HUES6 (cell line): ENCODE data around the gene RCOR2.

Source experiments
- H3K27ac ChIP-seq: 2 replicates; pipeline ENCODE4 v1.7.0; 2013; ENCODE audit warnings: low read depth, mild to moderate bottlenecking, low read length, inconsistent platforms
- H3K27me3 ChIP-seq: 2 replicates; pipeline ENCODE4 v1.6.1; 2013; ENCODE audit warnings: low read length; ENCODE audit not compliant: control insufficient read depth, insufficient read depth
- H3K36me3 ChIP-seq: 2 replicates; pipeline ENCODE4 v1.6.1; 2013; ENCODE audit warnings: low read length; ENCODE audit not compliant: control insufficient read depth, insufficient read depth
- H3K4me1 ChIP-seq: 2 replicates; pipeline ENCODE4 v1.6.1; 2013; ENCODE audit warnings: low read length; ENCODE audit not compliant: control insufficient read depth, insufficient read depth
- H3K4me3 ChIP-seq: 2 replicates; pipeline ENCODE4 v1.5.1; 2013; ENCODE audit warnings: low read depth, low read length
- H3K9ac ChIP-seq: one replicate; pipeline ENCODE4 v1.6.1; 2013; ENCODE audit warnings: mild to moderate bottlenecking, low read length
- H3K9me3 ChIP-seq: 2 replicates; pipeline ENCODE4 v1.6.1; 2013; ENCODE audit warnings: low read depth, low read length; ENCODE audit not compliant: control insufficient read depth, insufficient read depth

RCOR2 gene

GRCh38 chr11:63906087-63906486, 10.9 kb downstream of the RCOR2 start:
- Histone ChIP-seq H3K4me3 (no peak overlapping the region), H3K36me3 (peaks cover 59% of the 10 kb centered on the region), H3K9me3 (no peaks in the 10 kb centered on the region), H3K27ac (no peak overlapping the region), H3K9ac (no peak overlapping the region), H3K27me3 (no peaks in the 10 kb centered on the region), H3K4me1 (peaks cover 43% of the 10 kb centered on the region)

- Histone ChIP-seq H3K36me3 (peaks cover 68% of the 10 kb centered on the region), H3K9ac (no peak overlapping the region), H3K4me1 (peaks cover 34% of the 10 kb centered on the region), H3K27ac (no peak overlapping the region), H3K27me3 (no peaks in the 10 kb centered on the region), H3K4me3 (no peak overlapping the region), H3K9me3 (no peaks in the 10 kb centered on the region)
These were observed 11.8 kb downstream of the RCOR2 start for GRCh38 chr11:63905179-63905578.

GRCh38 chr11:63904743-63905142, 12.2 kb downstream of the RCOR2 start:
- Histone ChIP-seq H3K9ac (no peak overlapping the region), H3K36me3 (peaks cover 72% of the 10 kb centered on the region)

GRCh38 chr11:63903884-63904283, 13.1 kb downstream of the RCOR2 start:
- Histone ChIP-seq H3K4me3 (no peak overlapping the region), H3K9ac (no peak overlapping the region), H3K9me3 (no peaks in the 10 kb centered on the region), H3K27me3 (no peaks in the 10 kb centered on the region), H3K27ac (no peak overlapping the region), H3K36me3 (peaks cover 78% of the 10 kb centered on the region), H3K4me1 (peaks cover 22% of the 10 kb centered on the region)

More at GRCh38 chr11:63904743-63905142, 12.2 kb downstream of the RCOR2 start:
- Histone ChIP-seq H3K4me3 (no peak overlapping the region), H3K4me1 (peaks cover 30% of the 10 kb centered on the region), H3K27me3 (no peaks in the 10 kb centered on the region), H3K27ac (no peak overlapping the region), H3K9me3 (no peaks in the 10 kb centered on the region)

GRCh38 chr11:63901660-63902059, 15.3 kb downstream of the RCOR2 start:
- H3K4me1 ChIP-seq: peaks cover under 1% of the 10 kb centered on the region; the same call in 1 of the 2 replicates
- H3K4me3 ChIP-seq: no peak overlapping the region
- H3K9ac ChIP-seq: no peak overlapping the region
- peaks cover 92% of the 10 kb centered on the region for H3K36me3 ChIP-seq
- no peaks in the 10 kb centered on the region for H3K27me3 ChIP-seq
- H3K27ac ChIP-seq: no peak overlapping the region
- H3K9me3 ChIP-seq: no peaks in the 10 kb centered on the region

GRCh38 chr11:63897459-63898146, 19.4 kb downstream of the RCOR2 start:
- no peak overlapping the region for H3K9ac ChIP-seq
- H3K9me3 ChIP-seq: no peaks in the 10 kb centered on the region
- H3K4me3 ChIP-seq: no peak overlapping the region
- no peak overlapping the region for H3K27ac ChIP-seq
- H3K36me3 ChIP-seq: peaks cover 77% of the 10 kb centered on the region
- H3K4me1 ChIP-seq: no peaks in the 10 kb centered on the region
- no peaks in the 10 kb centered on the region for H3K27me3 ChIP-seq

- Histone ChIP-seq H3K9me3 (no peaks in the 10 kb centered on the region), H3K9ac (no peak overlapping the region), H3K27ac (no peak overlapping the region), H3K27me3 (no peaks in the 10 kb centered on the region), H3K36me3 (peaks cover 63% of the 10 kb centered on the region), H3K4me1 (no peaks in the 10 kb centered on the region), H3K4me3 (no peak overlapping the region)
These were observed 20.9 kb downstream of the RCOR2 start for GRCh38 chr11:63896071-63896470.

GRCh38 chr11:63893355-63893754, 23.6 kb downstream of the RCOR2 start:
- Histone ChIP-seq H3K4me1 (peaks cover 11% of the 10 kb centered on the region), H3K9me3 (no peaks in the 10 kb centered on the region), H3K4me3 (no peak overlapping the region), H3K27ac (no peak overlapping the region), H3K27me3 (no peaks in the 10 kb centered on the region), H3K9ac (no peak overlapping the region), H3K36me3 (peaks cover 36% of the 10 kb centered on the region)

GRCh38 chr11:63892228-63892627, 24.7 kb downstream of the RCOR2 start:
- H3K36me3 ChIP-seq: peaks cover 25% of the 10 kb centered on the region
- H3K4me3 ChIP-seq: no peak overlapping the region
- H3K27ac ChIP-seq: no peak overlapping the region
- H3K4me1 ChIP-seq: peaks cover 21% of the 10 kb centered on the region
- no peak overlapping the region for H3K9ac ChIP-seq
- H3K9me3 ChIP-seq: no peaks in the 10 kb centered on the region
- H3K27me3 ChIP-seq: no peaks in the 10 kb centered on the region

- peaks cover 8% of the 10 kb centered on the region for H3K36me3 ChIP-seq
- no peak overlapping the region for H3K27ac ChIP-seq
- no peaks in the 10 kb centered on the region for H3K27me3 ChIP-seq
These were observed 26.6 kb downstream of the RCOR2 start for GRCh38 chr11:63890368-63890767.

GRCh38 chr11:63889344-63889743, 27.6 kb downstream of the RCOR2 start:
- Histone ChIP-seq H3K4me3 (no peak overlapping the region), H3K9ac (no peak overlapping the region), H3K9me3 (no peaks in the 10 kb centered on the region), H3K27me3 (no peaks in the 10 kb centered on the region), H3K27ac (no peak overlapping the region), H3K4me1 (peaks cover 27% of the 10 kb centered on the region), H3K36me3 (no peaks in the 10 kb centered on the region)

More at GRCh38 chr11:63890368-63890767, 26.6 kb downstream of the RCOR2 start:
- Histone ChIP-seq H3K4me3 (no peak overlapping the region), H3K9me3 (no peaks in the 10 kb centered on the region), H3K9ac (no peak overlapping the region), H3K4me1 (peaks cover 27% of the 10 kb centered on the region)
